HT-29 (cell line): ENCODE results near the gene TMEM161A. TPM values are rescaled to one million over a fixed set of nuclear protein-coding genes. Genes with fewer than 3 reads are reported as not detected.

Experiments
- DNase-seq: peaks from one replicate; pipeline ENCODE4 v3.0.0-alpha.2; 2015; ENCODE audit warnings: low spot score
- total RNA-seq: library from RNA; depleted of rRNA; stranded (reverse); fragments of >200 nt; shearing (Covaris generic); gene quantifications from 2 replicates; pipeline ENCODE4 v1.2.3, GENCODE V29; 2014; rRNA removed

The TMEM161A gene
- total RNA-seq, 1 experiment from 2014 or later: 63.8 TPM

DNA sequence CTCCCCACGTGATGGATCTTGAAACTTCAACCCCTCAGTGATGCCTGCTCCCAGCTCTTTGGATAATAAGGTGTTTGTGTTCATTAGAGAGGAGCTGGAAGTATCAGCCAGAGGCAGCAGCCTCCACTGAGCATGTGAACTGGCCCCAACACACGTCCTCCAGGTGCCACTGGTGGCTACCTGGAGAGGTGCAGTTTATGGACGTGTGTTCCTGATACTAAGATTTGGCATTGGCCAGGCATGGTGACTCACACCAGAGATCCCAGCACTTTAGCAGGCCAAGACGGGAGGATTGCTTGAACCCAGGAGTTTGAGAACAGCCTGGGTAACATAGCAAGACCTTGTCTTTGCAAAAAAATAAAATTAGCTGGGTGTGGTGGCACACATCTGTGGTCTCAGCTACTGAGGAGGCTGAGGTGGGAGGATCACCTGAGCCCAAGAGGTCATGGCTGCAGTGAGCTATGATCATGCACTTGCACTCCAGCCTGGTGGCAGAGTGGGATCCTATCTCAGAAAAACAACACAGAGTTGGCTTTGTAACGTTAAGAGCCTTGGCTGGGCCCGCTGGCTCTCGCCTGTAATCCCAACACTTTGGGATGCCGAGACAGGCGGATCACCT, 40.1 kb downstream of the TMEM161A start:
- peak; percentile 28 for DNase-seq

DNA sequence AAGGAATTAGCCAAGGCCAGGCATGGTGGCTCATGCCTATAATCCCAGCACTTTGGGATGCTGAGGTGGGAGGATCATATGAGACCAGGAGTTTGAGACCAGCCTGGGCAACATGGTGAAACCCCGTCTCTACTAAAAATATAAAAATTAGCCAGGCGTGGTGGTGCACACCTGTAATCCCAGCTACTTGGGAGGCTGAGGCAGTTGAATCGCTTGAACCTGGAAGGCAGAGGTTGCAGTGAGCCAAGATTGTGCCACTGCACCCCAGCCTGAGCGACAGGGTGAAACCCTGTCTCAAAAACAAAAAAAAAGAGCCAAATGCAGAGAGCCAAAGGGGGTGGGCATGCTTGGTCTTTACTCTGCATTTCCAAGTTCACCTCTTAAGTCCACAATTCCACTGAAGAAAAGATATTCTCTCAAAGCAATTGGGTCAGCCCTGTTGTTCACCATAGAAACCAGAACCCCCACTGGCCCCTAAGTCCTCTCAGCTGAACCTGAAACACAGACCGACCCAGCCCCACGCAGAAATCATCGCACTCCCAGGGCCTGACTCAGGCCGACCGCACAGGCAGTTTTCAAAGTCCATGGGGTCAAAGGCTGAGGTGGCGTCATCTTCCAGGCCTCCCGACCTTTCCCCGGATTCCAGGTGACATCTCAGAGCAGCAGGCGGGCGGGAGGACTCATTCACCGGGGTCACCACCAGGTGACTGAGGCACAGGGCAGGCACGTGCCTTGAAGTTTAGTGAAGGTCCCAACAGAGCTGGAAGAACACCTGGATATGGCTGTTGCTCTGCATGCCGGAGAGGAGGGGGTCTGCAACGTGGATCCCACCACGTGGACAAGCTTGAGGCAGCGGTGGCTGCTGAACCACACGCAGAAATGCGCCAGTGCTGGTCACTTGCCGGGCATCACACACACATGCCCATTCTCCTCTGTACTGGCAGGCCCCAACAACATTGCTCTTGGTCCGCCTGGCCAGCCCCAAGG, 41.3 kb downstream of the TMEM161A start:
- peak; percentile 50 for DNase-seq

GRCh38 chr19:19095691-19096090, 42.6 kb downstream of the TMEM161A start:
- no peak for DNase-seq

GRCh38 chr19:19094513-19094912, 43.8 kb downstream of the TMEM161A start:
- no peak for DNase-seq

GRCh38 chr19:19087676-19088075, 50.6 kb downstream of the TMEM161A start:
- no peak for DNase-seq

GRCh38 chr19:19083413-19084178, 54.7 kb downstream of the TMEM161A start:
- no peak for DNase-seq

- no peak for DNase-seq
Measured at GRCh38 chr19:19081642-19082151, 56.6 kb downstream of the TMEM161A start.

DNA sequence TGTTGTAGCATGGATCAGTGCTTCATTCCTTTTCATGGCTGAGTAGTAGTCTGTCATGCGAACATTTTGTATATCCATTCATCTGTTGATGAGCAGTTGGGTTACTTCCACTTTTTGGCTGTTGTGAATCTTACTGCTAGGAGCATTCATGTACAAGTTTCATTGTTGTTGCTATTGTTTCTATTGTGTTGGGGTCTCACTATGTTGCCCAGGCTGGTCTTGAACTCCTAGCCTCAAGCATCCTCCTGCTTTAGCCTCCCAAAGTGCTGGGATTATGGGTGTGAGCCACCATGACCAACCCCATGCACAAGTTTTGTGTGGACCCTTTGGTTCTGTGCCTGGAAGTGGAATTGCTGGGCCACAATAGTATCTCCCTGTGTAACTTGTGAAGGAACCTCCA, 58.7 kb downstream of the TMEM161A start:
- no peak for DNase-seq

- DNase-seq: no peak
Measured at GRCh38 chr19:19078801-19079200, 59.5 kb downstream of the TMEM161A start.

GRCh38 chr19:19077103-19077502, 61.2 kb downstream of the TMEM161A start:
- no peak for DNase-seq

GRCh38 chr19:19076476-19076875, 61.8 kb downstream of the TMEM161A start:
- DNase-seq: no peak

DNA sequence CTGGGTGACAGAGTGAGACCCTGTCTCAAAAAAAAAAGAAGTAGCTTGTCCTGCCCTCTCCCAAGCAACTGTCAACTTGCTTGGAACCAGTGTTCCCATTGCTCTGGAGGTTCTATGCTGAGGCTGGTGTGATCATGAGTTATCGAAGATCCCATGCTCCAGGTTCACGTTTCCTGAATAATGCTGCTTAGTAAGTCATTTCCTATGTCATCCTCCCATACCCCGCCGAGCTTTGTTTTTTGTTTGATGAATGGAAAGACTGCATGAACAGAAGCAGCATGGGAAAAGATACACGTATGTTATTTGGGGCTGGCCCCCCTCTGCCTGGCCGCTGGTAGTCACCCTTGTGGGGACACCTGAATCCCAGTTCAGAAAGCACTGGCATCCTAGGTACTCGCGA, 63.2 kb downstream of the TMEM161A start:
- DNase-seq: no peak

GRCh38 chr19:19074196-19074882, 63.9 kb downstream of the TMEM161A start:
- DNase-seq: no peak

- no peak for DNase-seq
Measured at GRCh38 chr19:19071897-19072296, 66.4 kb downstream of the TMEM161A start.

Other genes starting within 250 kb of the TMEM161A start
- gene CERS1, start 242.3 kb downstream of the TMEM161A start, total RNA-seq: not detected in 2 replicates
- 290 and 317 TPM in 2 replicates for gene COPE, start 219.1 kb downstream of the TMEM161A start, total RNA-seq
- 69.4 and 81.8 TPM in 2 replicates for gene DDX49, start 218.8 kb downstream of the TMEM161A start, total RNA-seq
- 6.9 and 7.5 TPM in 2 replicates for gene HOMER3, start 197.3 kb downstream of the TMEM161A start, total RNA-seq
- 35.7 and 37.7 TPM in 2 replicates for gene SUGP2, start 105.0 kb downstream of the TMEM161A start, total RNA-seq
- gene ARMC6, start 104.9 kb downstream of the TMEM161A start, total RNA-seq: 91.3 and 110 TPM in 2 replicates
- 2.4 and 3.2 TPM in 2 replicates for gene SLC25A42, start 74.5 kb downstream of the TMEM161A start, total RNA-seq
- gene MEF2B, start 31.8 kb upstream of the TMEM161A start, total RNA-seq: 0.38 and 0.55 TPM in 2 replicates
- gene BORCS8, start 53.7 kb upstream of the TMEM161A start, total RNA-seq: 40.1 and 50.5 TPM in 2 replicates
- 75.0 and 89.8 TPM in 2 replicates for gene RFXANK, start 53.8 kb upstream of the TMEM161A start, total RNA-seq
- 28.7 and 32.3 TPM in 2 replicates for gene NR2C2AP, start 64.9 kb upstream of the TMEM161A start, total RNA-seq
- not detected in 2 replicates for gene NCAN, start 73.5 kb upstream of the TMEM161A start, total RNA-seq
- not detected in 2 replicates for gene TM6SF2, start 134.8 kb upstream of the TMEM161A start, total RNA-seq
- 27.8 and 35.2 TPM in 2 replicates for gene SUGP1, start 182.0 kb upstream of the TMEM161A start, total RNA-seq
- gene MAU2, start 182.4 kb upstream of the TMEM161A start, total RNA-seq: 32.2 and 34.7 TPM in 2 replicates